ENCODE results near the gene KRT73. TPM values are rescaled to one million over a fixed set of nuclear protein-coding genes. Genes with fewer than 3 reads are reported as not detected.

The KRT73 gene
- total RNA-seq = not detected in 2 replicates

DNA sequence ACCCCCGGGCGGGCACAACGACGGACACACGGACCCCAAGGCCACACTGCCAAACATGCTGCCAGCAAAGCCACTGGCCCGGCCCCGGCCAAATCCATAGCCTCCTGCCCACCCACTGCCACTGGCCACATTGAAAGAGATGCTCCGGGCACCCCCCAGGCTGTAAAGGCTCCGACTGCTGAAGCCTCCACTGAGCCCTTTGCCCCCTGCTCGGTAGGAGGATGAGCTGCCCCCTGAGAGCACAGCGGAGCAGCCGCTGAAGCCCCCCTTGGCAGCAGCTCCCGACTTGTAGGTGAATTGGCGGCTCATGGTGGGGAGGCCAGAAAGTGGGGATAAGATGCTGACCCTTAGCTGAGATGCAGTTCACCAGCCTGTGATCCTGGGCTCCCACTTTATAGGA is at the start of gene KRT73:
Gene KRT73, minus strand, starts transcription at position 344 of the 400 bp plus-strand sequence. Its CDS starts 35 bp downstream, at position 309.

DNA sequence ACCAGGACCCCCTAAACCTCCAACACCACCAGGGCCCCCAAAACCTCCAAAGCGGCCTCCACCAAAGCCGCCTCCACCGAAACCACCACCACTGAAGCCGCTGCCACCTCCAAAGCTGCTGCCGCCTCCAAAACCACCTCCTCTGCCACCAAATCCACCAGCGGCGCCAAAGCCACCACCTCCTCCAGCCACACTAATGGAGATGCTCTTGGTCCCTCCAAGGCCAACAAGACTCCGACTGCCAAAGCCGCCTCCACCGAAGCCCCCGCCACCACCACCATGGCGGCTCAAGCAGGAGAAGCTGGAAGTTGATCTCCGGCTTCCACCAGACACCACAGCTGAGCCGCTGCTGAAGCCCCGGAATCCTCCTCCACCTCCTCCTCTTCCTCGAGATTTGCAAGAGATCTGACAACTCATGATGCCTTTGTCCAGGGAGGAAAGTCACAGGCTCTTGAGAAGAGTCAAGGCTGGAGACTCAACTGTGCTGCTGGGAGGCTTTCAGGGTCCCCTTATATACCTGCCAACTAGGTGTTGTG is 33.4 kb upstream of the KRT73 start, which contains the start of gene KRT2:
Gene KRT2, minus strand, starts transcription at position 486 of the 536 bp plus-strand sequence. Its CDS starts 69 bp downstream, at position 417.

DNA sequence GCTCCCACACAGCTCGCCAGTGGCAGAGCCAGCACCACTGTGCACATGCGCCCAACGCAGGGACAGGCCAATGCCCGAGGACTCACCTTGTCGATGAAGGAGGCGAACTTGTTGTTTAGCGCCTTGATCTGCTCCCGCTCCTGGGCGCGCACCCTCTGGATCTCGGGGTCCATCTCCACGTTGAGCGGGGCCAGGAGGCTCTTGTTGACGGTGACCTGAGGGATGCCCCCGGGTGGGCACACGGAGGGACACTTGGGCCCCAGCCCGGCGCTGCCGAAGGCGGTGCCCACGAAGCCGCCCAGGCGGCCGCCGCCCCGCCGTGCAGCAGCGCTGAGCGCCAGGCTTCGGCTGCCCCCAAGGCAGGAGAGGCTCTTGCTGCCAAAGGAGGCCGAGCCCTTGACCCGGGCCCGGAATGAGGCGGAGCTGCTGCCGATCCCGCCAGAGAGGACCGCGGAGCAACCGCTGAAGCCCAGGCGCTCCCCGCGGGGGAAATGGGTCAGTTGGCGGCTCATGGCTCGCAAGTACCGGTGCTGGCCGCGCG is 17.3 kb downstream of the KRT73 start, which contains the start of gene KRT72:
Gene KRT72, minus strand, starts transcription at position 523 of the 541 bp plus-strand sequence. Its CDS starts 11 bp downstream, at position 512.

DNA sequence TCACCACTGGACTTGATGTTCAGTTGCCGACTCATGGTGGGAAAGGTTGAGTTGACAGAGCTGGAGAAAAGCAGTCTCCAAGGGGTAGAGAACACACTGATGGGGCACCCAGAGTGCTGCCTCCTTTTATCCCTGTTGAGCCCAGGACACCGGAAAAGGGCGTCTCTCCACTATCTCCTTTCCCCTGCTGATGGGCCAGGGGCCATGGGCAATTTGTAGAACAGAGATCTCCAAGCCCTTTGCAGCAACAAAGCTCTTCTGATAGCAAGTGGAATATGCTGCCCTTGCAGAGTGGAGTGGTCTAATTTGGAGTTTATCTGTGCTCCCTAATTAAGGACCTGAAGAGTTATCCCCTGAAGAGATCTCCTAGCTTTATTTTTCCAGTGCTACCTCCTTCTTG is 44.6 kb downstream of the KRT73 start, which contains the start of gene KRT74:
Gene KRT74, minus strand, starts transcription at position 101 of the 400 bp plus-strand sequence. Its CDS starts 66 bp downstream, at position 35.

Other genes with a start within 250 kb of the KRT73 start
- not detected in 2 replicates for gene KRT84, start 232.9 kb downstream of the KRT73 start, total RNA-seq
- not detected in 2 replicates for gene KRT82, start 212.2 kb downstream of the KRT73 start, total RNA-seq
- gene KRT75, start 184.2 kb downstream of the KRT73 start, total RNA-seq = not detected in 2 replicates
- not detected in 2 replicates for gene KRT6B, start 166.4 kb downstream of the KRT73 start, total RNA-seq
- not detected in 2 replicates for gene KRT6C, start 144.8 kb downstream of the KRT73 start, total RNA-seq
- gene KRT6A, start 125.3 kb downstream of the KRT73 start, total RNA-seq = 0.17 and 0.30 TPM in 2 replicates
- 0.17 TPM in 1 of 2 replicates, not detected in the other for gene KRT5, start 98.2 kb downstream of the KRT73 start, total RNA-seq
- not detected in 2 replicates for gene KRT71, start 65.4 kb downstream of the KRT73 start, total RNA-seq
- not detected in 2 replicates for gene KRT74, start 44.7 kb downstream of the KRT73 start, total RNA-seq
- not detected in 2 replicates for gene KRT72, start 17.1 kb downstream of the KRT73 start, total RNA-seq
- gene KRT2, start 33.7 kb upstream of the KRT73 start, total RNA-seq = not detected in 2 replicates
- gene KRT1, start 61.8 kb upstream of the KRT73 start, total RNA-seq = not detected in 2 replicates
- gene KRT77, start 85.0 kb upstream of the KRT73 start, total RNA-seq = not detected in 2 replicates
- gene KRT76, start 158.8 kb upstream of the KRT73 start, total RNA-seq = not detected in 2 replicates
- not detected in 2 replicates for gene KRT3, start 177.6 kb upstream of the KRT73 start, total RNA-seq
- not detected in 2 replicates for gene KRT4, start 195.6 kb upstream of the KRT73 start, total RNA-seq
- gene KRT79, start 215.8 kb upstream of the KRT73 start, total RNA-seq = not detected in 2 replicates
- not detected in 2 replicates for gene KRT78, start 230.4 kb upstream of the KRT73 start, total RNA-seq